Fibroblast of villous mesenchyme (primary cell): ENCODE data around the gene CTNNA2. TPM values are rescaled to one million over a fixed set of nuclear protein-coding genes. Genes with fewer than 3 reads are reported as not detected.

Experiments used
- DNase-seq: peaks from one replicate; pipeline ENCODE4 v3.0.0-alpha.2; 2010; ENCODE audit warnings: low read depth
- H3K4me3 ChIP-seq: 2 replicates; pipeline ENCODE4 v1.5.1; 2011; ENCODE audit warnings: low read depth, mild to moderate bottlenecking, low read length
- CTCF ChIP-seq: IDR thresholded peaks from 2 replicates; pipeline ENCODE4 v1.5.1; 2012; ENCODE audit warnings: low read depth, mild to moderate bottlenecking, low read length; ENCODE audit not compliant: insufficient read depth
- total RNA-seq: library from RNA; depleted of rRNA; stranded (reverse); fragments of >200 nt; gene quantifications from 2 replicates; pipeline ENCODE4 v1.2.3, GENCODE V29; 2012

Gene CTNNA2
- total RNA-seq, 1 donor = not detected

- no peak for DNase-seq
- no peak for TF ChIP-seq CTCF
- no peak overlapping the region for H3K4me3 ChIP-seq
These were observed 557.7 kb downstream of the CTNNA2 start for GRCh38 chr2:80070587-80070986.

- DNase-seq = no peak
- no peak for TF ChIP-seq CTCF
- no peak overlapping the region for H3K4me3 ChIP-seq
These were observed 559.1 kb downstream of the CTNNA2 start for GRCh38 chr2:80071941-80072340.

- no peak overlapping the region for H3K4me3 ChIP-seq
- DNase-seq = peak; percentile 64
- TF ChIP-seq CTCF = peak; percentile 68
These were observed 560.3 kb downstream of the CTNNA2 start for GRCh38 chr2:80073134-80073561.

GRCh38 chr2:80074321-80075070 is 561.6 kb downstream of the CTNNA2 start:
- TF ChIP-seq CTCF = no peak
- H3K4me3 ChIP-seq = no peak overlapping the region
- no peak for DNase-seq

- no peak for TF ChIP-seq CTCF
- no peak overlapping the region for H3K4me3 ChIP-seq
- no peak for DNase-seq
These were observed 562.9 kb downstream of the CTNNA2 start for GRCh38 chr2:80075719-80076118.

GRCh38 chr2:80078290-80079036 is 565.6 kb downstream of the CTNNA2 start:
- no peak for DNase-seq
- H3K4me3 ChIP-seq = no peak overlapping the region

More at GRCh38 chr2:80078290-80079036, 565.6 kb downstream of the CTNNA2 start:
- no peak for TF ChIP-seq CTCF
